GM20000 (cell line): Measurements from ENCODE around the gene PRSS57.

Source experiments
- DNase-seq: peaks from one replicate; pipeline ENCODE4 v3.0.0; 2012; ENCODE audit warnings: low spot score
- TF ChIP-seq, protein P1 (sequence below): IDR thresholded peaks from 2 replicates; pipeline ENCODE4 v1.5.1; 2012; ENCODE audit warnings: mild to moderate bottlenecking, control low read depth; ENCODE audit errors: extremely low read depth, missing control alignments

Gene PRSS57

DNA sequence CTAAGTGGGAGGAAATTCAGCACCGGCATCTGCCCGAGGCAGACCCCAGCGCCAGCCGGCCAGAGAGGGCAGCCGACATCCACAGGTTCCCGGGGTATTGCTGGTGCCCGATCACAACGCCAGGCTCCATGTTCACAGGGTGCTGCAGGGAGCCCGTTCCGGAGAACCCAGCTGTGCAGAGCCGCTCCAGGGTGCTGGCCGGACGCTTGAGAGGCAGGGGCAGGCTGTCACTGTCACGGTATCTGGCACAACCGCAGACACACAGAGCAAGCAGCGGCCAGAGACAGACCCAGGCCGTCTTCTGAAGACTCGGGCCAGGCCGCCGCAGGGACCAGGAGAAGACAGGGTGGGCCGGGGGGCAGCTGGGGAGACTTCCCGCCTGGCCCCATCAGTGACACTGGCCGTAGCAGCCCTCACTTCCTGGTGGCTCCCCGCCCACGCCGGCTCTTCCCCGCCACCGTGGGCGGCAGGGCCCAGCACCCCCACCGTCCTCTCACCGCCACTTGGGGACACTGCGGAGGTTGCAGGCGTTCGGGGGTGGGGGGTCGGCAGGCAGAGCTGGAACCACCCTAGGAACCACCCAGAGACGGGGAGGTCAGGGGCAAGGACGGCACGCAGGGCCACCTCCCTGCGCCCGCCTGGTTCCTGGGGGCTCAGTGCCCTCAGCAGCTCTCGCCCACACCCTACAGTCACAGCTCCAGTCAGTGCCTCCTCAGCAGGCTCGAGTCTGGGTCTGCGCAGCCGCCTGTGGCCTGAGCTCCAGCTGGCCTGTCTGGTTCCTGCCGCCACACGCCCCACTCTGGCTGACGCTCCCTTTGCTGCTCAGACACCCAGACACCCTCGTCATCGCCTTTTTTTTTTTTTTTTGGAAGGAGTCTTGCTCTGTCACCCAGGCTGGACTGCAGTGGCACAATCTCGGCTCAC, 36.1 kb downstream of the PRSS57 start:
- DNase-seq: no peak
- TF ChIP-seq, protein P1, sequence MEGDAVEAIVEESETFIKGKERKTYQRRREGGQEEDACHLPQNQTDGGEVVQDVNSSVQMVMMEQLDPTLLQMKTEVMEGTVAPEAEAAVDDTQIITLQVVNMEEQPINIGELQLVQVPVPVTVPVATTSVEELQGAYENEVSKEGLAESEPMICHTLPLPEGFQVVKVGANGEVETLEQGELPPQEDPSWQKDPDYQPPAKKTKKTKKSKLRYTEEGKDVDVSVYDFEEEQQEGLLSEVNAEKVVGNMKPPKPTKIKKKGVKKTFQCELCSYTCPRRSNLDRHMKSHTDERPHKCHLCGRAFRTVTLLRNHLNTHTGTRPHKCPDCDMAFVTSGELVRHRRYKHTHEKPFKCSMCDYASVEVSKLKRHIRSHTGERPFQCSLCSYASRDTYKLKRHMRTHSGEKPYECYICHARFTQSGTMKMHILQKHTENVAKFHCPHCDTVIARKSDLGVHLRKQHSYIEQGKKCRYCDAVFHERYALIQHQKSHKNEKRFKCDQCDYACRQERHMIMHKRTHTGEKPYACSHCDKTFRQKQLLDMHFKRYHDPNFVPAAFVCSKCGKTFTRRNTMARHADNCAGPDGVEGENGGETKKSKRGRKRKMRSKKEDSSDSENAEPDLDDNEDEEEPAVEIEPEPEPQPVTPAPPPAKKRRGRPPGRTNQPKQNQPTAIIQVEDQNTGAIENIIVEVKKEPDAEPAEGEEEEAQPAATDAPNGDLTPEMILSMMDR: no peak

DNA sequence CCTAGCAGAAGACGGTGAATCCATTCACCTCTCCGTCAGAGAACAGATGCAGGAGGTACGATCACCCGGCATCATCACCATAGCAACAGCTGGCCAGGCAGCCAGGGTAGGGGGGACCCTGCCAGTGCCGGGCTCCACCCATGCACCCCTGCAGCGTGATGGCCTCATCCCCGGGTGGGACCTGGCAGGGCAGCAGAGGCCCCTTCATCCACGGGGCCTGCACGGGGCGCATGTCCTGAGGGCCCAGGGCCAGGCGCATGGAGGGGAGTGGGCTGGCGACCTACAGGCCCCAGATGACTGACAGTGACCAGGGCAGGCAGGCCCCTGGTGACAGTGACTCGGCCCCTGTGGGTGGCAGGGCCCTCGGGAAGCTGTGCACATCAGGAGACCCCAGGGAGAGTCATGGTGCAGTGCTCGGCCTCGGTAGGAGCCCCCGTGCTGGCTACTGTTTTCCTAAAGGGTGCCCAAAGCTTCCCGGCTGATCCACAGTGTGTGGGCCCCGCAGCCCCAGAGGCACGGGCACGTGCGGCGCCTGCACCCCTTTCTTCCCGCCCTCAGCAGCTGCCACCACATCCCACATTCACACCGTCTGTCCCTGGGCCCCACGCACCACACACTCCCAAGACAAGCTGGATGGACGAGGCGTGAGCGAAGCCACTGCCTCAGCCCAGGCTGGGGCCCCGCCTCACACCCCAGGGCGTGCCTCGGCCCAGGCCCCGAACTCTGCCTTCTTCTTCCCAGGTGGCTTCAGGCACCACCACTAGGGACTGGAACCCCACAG, 37.0 kb downstream of the PRSS57 start:
- DNase-seq: no peak

DNA sequence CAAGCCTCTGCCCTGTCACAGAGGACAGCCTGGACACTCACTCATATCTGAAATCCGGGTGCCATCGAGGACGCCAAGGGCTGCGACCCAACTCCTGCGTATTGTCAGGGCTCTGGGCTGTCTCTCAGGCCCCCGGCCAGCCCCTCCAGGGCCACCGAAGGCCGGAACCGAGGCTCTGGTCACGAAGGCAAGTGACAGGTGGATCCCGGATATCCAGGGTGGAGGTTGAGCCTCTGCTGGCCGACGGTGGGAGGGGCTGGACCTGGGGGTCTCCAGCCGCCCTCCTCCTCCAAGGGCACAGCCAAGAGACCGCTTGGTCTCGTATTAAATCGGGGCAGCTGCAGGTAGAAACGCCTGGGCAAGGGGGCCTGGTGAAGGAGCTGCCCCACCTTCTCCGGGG, 37.6 kb downstream of the PRSS57 start:
- TF ChIP-seq, protein P1: no peak
- no peak for DNase-seq

More for the DNA sequence above, 37.0 kb downstream of the PRSS57 start:
- TF ChIP-seq, protein P1: no peak

DNA sequence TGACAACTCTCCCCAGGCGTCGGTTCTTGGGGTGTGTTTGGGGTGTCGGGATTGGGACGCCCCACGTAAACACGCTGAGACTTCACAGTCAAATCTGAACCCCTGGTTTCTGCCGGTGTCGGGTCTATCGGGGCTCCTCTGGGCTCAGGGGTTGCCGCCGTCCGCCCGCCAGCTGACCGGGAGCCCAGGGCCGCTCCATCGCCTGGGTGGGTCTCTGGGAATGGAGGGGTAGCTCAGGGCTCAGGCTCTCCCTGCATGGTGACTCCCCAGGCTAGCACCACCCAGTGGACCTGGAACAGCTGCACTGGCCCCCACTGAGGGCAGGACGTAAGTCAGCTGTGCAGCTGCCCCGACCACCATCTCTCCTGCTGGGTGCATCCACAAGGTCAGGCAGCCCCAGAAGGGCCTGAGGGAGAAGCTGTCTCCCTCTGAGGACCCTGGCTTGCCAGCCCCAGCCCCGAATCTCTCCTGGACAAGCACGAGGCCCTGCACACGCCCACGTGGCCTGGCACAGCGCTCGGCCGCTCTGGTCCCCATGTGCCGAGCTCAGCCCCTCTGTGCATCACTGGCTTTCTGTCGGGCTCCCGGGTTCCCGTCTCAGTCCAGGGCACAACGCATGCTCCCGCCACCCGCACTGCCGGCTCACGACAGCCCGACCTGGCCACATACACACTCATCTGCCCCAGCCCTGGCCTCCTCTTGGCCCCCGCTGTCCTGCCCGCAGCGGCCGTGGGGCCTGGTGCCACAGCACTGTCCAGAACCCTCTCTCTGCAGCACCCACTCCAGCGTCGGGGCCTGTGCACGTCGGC, 38.3 kb downstream of the PRSS57 start:
- no peak for DNase-seq
- TF ChIP-seq, protein P1: no peak

DNA sequence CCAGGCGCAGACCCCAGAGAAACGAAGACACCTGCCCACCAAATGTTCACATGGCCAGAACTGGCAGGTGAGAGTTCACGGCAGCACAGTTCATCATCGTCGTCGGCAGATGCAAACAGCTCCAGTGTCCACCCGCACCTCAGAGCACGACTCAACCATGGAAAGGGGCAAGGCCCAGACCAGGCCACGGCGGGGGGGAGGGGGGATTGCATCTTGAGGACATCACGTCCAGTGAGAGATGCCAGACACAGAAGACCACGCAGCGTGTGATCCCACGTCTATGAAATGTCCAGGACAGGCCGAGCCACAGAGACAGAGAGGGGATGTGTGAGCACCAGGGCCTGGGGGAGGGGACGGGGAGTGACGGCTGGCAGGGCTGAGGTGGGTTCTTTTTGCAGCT, 39.6 kb downstream of the PRSS57 start:
- TF ChIP-seq, protein P1: no peak
- DNase-seq: no peak

DNA sequence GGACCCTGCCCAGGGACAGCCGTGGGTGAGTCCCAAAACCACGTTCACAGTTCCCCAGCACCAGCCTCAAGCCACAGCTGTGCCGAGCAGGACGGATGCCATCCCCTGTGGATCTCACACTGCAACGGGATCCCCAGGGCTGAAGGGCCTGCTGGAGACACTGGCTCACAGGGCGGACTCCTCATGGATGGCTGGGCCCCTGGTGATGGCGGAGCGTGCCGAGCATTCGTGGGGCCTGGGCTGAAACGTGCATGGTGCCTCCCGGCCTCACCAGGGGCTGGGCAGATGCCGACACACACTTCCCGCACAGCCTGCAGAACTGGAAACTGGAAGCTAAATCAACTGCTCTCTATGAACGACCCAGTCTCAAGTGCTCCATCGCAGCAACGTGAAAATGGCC, 41.8 kb downstream of the PRSS57 start:
- DNase-seq: no peak
- TF ChIP-seq, protein P1: no peak
